HG03439 (cell line): Measurements from ENCODE around the gene NIPAL3.
"Not testable (repeated sequence)": the region's sequence is repeated elsewhere in the genome, so short reads cannot be mapped to it uniquely, and the experiment has no call there.

Source experiments
- ATAC-seq: cut with Tn5 transposase; IDR thresholded peaks from one replicate; pipeline ENCODE4 v1.9.1; 2021; ENCODE audit warnings: mild to moderate bottlenecking, moderate library complexity; ENCODE audit not compliant: unreplicated experiment

The NIPAL3 gene

GRCh38 chr1:24486331-24487065, 70.9 kb downstream of the NIPAL3 start:
- no peak for ATAC-seq

- no peak for ATAC-seq
These were observed 71.9 kb downstream of the NIPAL3 start for GRCh38 chr1:24487455-24487854.

- not testable (repeated sequence) for ATAC-seq
These were observed 72.6 kb downstream of the NIPAL3 start for GRCh38 chr1:24488159-24488558.

GRCh38 chr1:24489674-24490073, 74.1 kb downstream of the NIPAL3 start:
- no peak for ATAC-seq

- ATAC-seq: no peak
These were observed 74.6 kb downstream of the NIPAL3 start for GRCh38 chr1:24490101-24490781.

GRCh38 chr1:24491577-24492360, 76.2 kb downstream of the NIPAL3 start:
- no peak for ATAC-seq

GRCh38 chr1:24492935-24493334, 77.3 kb downstream of the NIPAL3 start:
- ATAC-seq: not testable (repeated sequence)

GRCh38 chr1:24493785-24494184, 78.2 kb downstream of the NIPAL3 start:
- no peak for ATAC-seq

- ATAC-seq: no peak
These were observed 83.0 kb downstream of the NIPAL3 start for GRCh38 chr1:24498589-24498988.

- ATAC-seq: no peak
These were observed 84.9 kb downstream of the NIPAL3 start for GRCh38 chr1:24500448-24501048.

GRCh38 chr1:24501371-24502064, 85.9 kb downstream of the NIPAL3 start:
- no peak for ATAC-seq

GRCh38 chr1:24502065-24502708, 86.6 kb downstream of the NIPAL3 start:
- ATAC-seq: peak; percentile 28

- ATAC-seq: peak; percentile 82
These were observed 87.1 kb downstream of the NIPAL3 start, which contains the start of gene RCAN3 for GRCh38 chr1:24502709-24503058. Gene RCAN3 (plus strand): TSS chr1:24502836. CDS start chr1:24514373, 11,537 bp downstream.

- peak; percentile 26 for ATAC-seq
These were observed 87.6 kb downstream of the NIPAL3 start for GRCh38 chr1:24503059-24503751.

- ATAC-seq: no peak
These were observed 88.4 kb downstream of the NIPAL3 start for GRCh38 chr1:24503870-24504523.

- no peak for ATAC-seq
These were observed 89.0 kb downstream of the NIPAL3 start for GRCh38 chr1:24504560-24504959.

GRCh38 chr1:24505816-24506215, 90.2 kb downstream of the NIPAL3 start:
- no peak for ATAC-seq

- ATAC-seq: no peak
These were observed 91.2 kb downstream of the NIPAL3 start for GRCh38 chr1:24506691-24507381.
